ENCODE results near the gene SLC9A9. TPM values are rescaled to one million over a fixed set of nuclear protein-coding genes. Genes with fewer than 3 reads are reported as not detected.

Gene SLC9A9
- polyA plus RNA-seq, 1 donor (not counting 4 experiments of a cell fraction or from before 2014, with no cell fraction given): 5.2 TPM

GRCh38 chr3:143832433-143832832 is 15.8 kb downstream of the SLC9A9 start:
- peaks cover 20% of the 10 kb centered on the region for H3K4me1 ChIP-seq (ENCODE audit: control insufficient read depth, extremely low read depth, insufficient read depth, low read length)
- no peaks in the 10 kb centered on the region for H3K9me1 ChIP-seq (ENCODE audit: control insufficient read depth, extremely low read depth, insufficient read depth, low read length)
- no peaks in the 10 kb centered on the region for H3K36me3 ChIP-seq (ENCODE audit: control insufficient read depth in 2 of 2, extremely low read depth in 1 of 2, insufficient read depth in 2 of 2, low read length in 2 of 2)
- no peaks in the 10 kb centered on the region for H3K79me2 ChIP-seq (ENCODE audit: control insufficient read depth, insufficient read depth, low read length)
- H4K20me1 ChIP-seq (ENCODE audit: control insufficient read depth, extremely low read depth, insufficient read depth, low read length): no peaks in the 10 kb centered on the region
- peak; percentile 81 for FAIRE-seq
- no peak overlapping the region for H3K27ac ChIP-seq (ENCODE audit: control insufficient read depth, insufficient read depth, low read length)
- DNase-seq (ENCODE audit: low read depth, low spot score): peak; percentile 28
- H3K4me3 ChIP-seq (ENCODE audit: control insufficient read depth in 2 of 3, extremely low read depth in 1 of 3, insufficient read depth in 2 of 3, low read depth in 1 of 3, low read length in 3 of 3): no peak overlapping the region
- no peak overlapping the region for H3K9ac ChIP-seq (ENCODE audit: control insufficient read depth, extremely low read depth, insufficient read depth, low read length)
- dilution Hi-C loops (cut with MboI; ENCODE audit: extremely low pct_ligation_motif_present, low sequenced_read_pairs): no loop called here
- TF ChIP-seq CTCF (optimal IDR thresholded peaks at IDR 0.05 in 1 of 3, IDR thresholded peaks at IDR 0.05 in 1 of 3, conservative IDR thresholded peaks at IDR 0.05 in 1 of 3; ENCODE audit: extremely low read depth in 1 of 3, insufficient read depth in 2 of 3, low read length in 3 of 3) (no peak), EZH2 (IDR thresholded peaks at IDR 0.05; ENCODE audit: low read length) (no peak)
- H2AFZ ChIP-seq (ENCODE audit: control insufficient read depth, low read length): no peak overlapping the region
- no peaks in the 10 kb centered on the region for H3K27me3 ChIP-seq (ENCODE audit: control insufficient read depth, extremely low read depth, insufficient read depth, low read length)
- no peak overlapping the region for H3K4me2 ChIP-seq (ENCODE audit: control insufficient read depth, extremely low read depth, insufficient read depth, low read depth, low read length)
- no peaks in the 10 kb centered on the region for H3K9me3 ChIP-seq (ENCODE audit: control insufficient read depth, low read depth, low read length)

- H3K79me2 ChIP-seq (ENCODE audit: control insufficient read depth, insufficient read depth, low read length): no peaks in the 10 kb centered on the region
- H3K9me3 ChIP-seq (ENCODE audit: control insufficient read depth, low read depth, low read length): no peaks in the 10 kb centered on the region
- TF ChIP-seq EZH2 (IDR thresholded peaks at IDR 0.05; ENCODE audit: low read length) (no peak), CTCF (optimal IDR thresholded peaks at IDR 0.05 in 1 of 3, IDR thresholded peaks at IDR 0.05 in 1 of 3, conservative IDR thresholded peaks at IDR 0.05 in 1 of 3; ENCODE audit: extremely low read depth in 1 of 3, insufficient read depth in 2 of 3, low read length in 3 of 3) (no peak)
- H4K20me1 ChIP-seq (ENCODE audit: control insufficient read depth, extremely low read depth, insufficient read depth, low read length): no peaks in the 10 kb centered on the region
- no peak overlapping the region for H3K9ac ChIP-seq (ENCODE audit: control insufficient read depth, extremely low read depth, insufficient read depth, low read length)
- H3K4me2 ChIP-seq (ENCODE audit: control insufficient read depth, extremely low read depth, insufficient read depth, low read depth, low read length): no peak overlapping the region
- H3K4me3 ChIP-seq (ENCODE audit: control insufficient read depth in 2 of 3, extremely low read depth in 1 of 3, insufficient read depth in 2 of 3, low read depth in 1 of 3, low read length in 3 of 3): no peak overlapping the region
- peaks cover 20% of the 10 kb centered on the region for H3K4me1 ChIP-seq (ENCODE audit: control insufficient read depth, extremely low read depth, insufficient read depth, low read length)
- DNase-seq (ENCODE audit: low read depth, low spot score): no peak
- FAIRE-seq: no peak
- no peaks in the 10 kb centered on the region for H3K9me1 ChIP-seq (ENCODE audit: control insufficient read depth, extremely low read depth, insufficient read depth, low read length)
- peak overlapping the region; percentile 10 for H3K27ac ChIP-seq (ENCODE audit: control insufficient read depth, insufficient read depth, low read length)
- dilution Hi-C loops (cut with MboI; ENCODE audit: extremely low pct_ligation_motif_present, low sequenced_read_pairs): no loop called here
- H2AFZ ChIP-seq (ENCODE audit: control insufficient read depth, low read length): no peak overlapping the region
- H3K27me3 ChIP-seq (ENCODE audit: control insufficient read depth, extremely low read depth, insufficient read depth, low read length): no peaks in the 10 kb centered on the region
- no peaks in the 10 kb centered on the region for H3K36me3 ChIP-seq (ENCODE audit: control insufficient read depth in 2 of 2, extremely low read depth in 1 of 2, insufficient read depth in 2 of 2, low read length in 2 of 2)
Observed at GRCh38 chr3:143831994-143832393, 16.3 kb downstream of the SLC9A9 start.

Measured in keratinocyte (primary cell).